ENCODE data around the gene TNRC18.

The TNRC18 gene

GRCh38 chr7:5466551-5466950 is 42.9 kb upstream of the TNRC18 start:
- DNase-seq (ENCODE audit: low read depth) = no peak
- TF ChIP-seq CTCF (conservative IDR thresholded peaks at IDR 0.05; ENCODE audit: low read depth, low read length) = no peak
- H3K4me3 ChIP-seq (ENCODE audit: low read depth, low read length) = no peak overlapping the region

- no peak for TF ChIP-seq CTCF (conservative IDR thresholded peaks at IDR 0.05; ENCODE audit: low read depth, low read length)
- H3K4me3 ChIP-seq (ENCODE audit: low read depth, low read length) = no peak overlapping the region
- DNase-seq (ENCODE audit: low read depth) = no peak
Measured at GRCh38 chr7:5463031-5463430, 39.4 kb upstream of the TNRC18 start.

GRCh38 chr7:5462216-5462615 is 38.6 kb upstream of the TNRC18 start:
- no peak for DNase-seq (ENCODE audit: low read depth)
- TF ChIP-seq CTCF (conservative IDR thresholded peaks at IDR 0.05; ENCODE audit: low read depth, low read length) = no peak
- no peak overlapping the region for H3K4me3 ChIP-seq (ENCODE audit: low read depth, low read length)

- no peak overlapping the region for H3K4me3 ChIP-seq (ENCODE audit: low read depth, low read length)
Measured at GRCh38 chr7:5458921-5459480, 35.4 kb upstream of the TNRC18 start.

GRCh38 chr7:5457245-5457735 is 33.7 kb upstream of the TNRC18 start:
- no peak for DNase-seq (ENCODE audit: low read depth)
- no peak overlapping the region for H3K4me3 ChIP-seq (ENCODE audit: low read depth, low read length)
- TF ChIP-seq CTCF (conservative IDR thresholded peaks at IDR 0.05; ENCODE audit: low read depth, low read length) = no peak

More at GRCh38 chr7:5458921-5459480, 35.4 kb upstream of the TNRC18 start:
- DNase-seq (ENCODE audit: low read depth) = no peak
- no peak for TF ChIP-seq CTCF (conservative IDR thresholded peaks at IDR 0.05; ENCODE audit: low read depth, low read length)

GRCh38 chr7:5456409-5456808 is 32.8 kb upstream of the TNRC18 start:
- no peak for TF ChIP-seq CTCF (conservative IDR thresholded peaks at IDR 0.05; ENCODE audit: low read depth, low read length)
- H3K4me3 ChIP-seq (ENCODE audit: low read depth, low read length) = no peak overlapping the region
- no peak for DNase-seq (ENCODE audit: low read depth)

GRCh38 chr7:5455581-5456219 is 32.1 kb upstream of the TNRC18 start:
- TF ChIP-seq CTCF (conservative IDR thresholded peaks at IDR 0.05; ENCODE audit: low read depth, low read length) = no peak
- no peak overlapping the region for H3K4me3 ChIP-seq (ENCODE audit: low read depth, low read length)
- DNase-seq (ENCODE audit: low read depth) = no peak
